Measurements from ENCODE around the gene NDUFAF7. TPM values are rescaled to one million over a fixed set of nuclear protein-coding genes. Genes with fewer than 3 reads are reported as not detected.

Gene NDUFAF7
- polyA plus RNA-seq, 2 of the 4 experiments (the other 2 are of a cell fraction): 28.8 to 48.0 TPM

DNA sequence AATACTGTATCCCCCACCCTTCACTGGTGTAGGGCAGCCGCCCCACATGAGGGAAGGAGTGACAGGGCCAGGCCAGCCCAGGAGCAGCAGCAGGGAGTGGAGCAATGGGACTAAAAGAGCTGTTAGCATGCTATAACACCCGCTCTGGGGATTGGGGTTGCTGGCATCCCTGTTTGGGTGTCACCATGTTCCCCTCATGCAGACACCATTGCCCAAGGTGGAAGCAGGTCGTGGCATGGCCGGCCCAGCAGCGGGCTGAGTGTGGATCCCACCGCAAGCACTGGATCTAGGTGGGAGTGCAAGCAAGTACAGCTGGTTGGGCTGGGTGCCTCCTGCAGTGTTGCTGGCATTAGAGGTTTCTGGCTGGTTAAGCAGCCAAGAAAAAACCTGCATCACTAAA lies 39.7 kb upstream of the NDUFAF7 start:
- ATAC-seq: no peak
- 79% methylated on average over 6 of the region's 6 CpGs for WGBS (ENCODE audit: missing lambda C conversion rate)
- peak overlapping the region in 1 of 2 experiments; percentile 7; a peak in 1 of 6 replicates for H3K27ac ChIP-seq
- POLR2A ChIA-PET: interaction anchor here (0.7 kb wide), 1 partner anchor 13 kb away, joined by 3 read pairs; no protein-coding TSS in a partner anchor
- H3K4me3 ChIP-seq: no peak overlapping the region
- no peaks in the 10 kb centered on the region for H3K9me3 ChIP-seq
- DNase-seq (ENCODE audit: low read depth in 1 of 2, low spot score in 1 of 2): no peak
- FAIRE-seq: no peak
- no peak for TF ChIP-seq JUN (IDR thresholded peaks at IDR 0.05)
- TF ChIP-seq, protein P1, sequence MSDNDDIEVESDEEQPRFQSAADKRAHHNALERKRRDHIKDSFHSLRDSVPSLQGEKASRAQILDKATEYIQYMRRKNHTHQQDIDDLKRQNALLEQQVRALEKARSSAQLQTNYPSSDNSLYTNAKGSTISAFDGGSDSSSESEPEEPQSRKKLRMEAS (IDR thresholded peaks at IDR 0.05): no peak
- no peak for TF ChIP-seq NFE2L2 (conservative IDR thresholded peaks at IDR 0.05; ENCODE audit: low read length)
- TF ChIP-seq EHMT2 (IDR thresholded peaks at IDR 0.05; ENCODE audit: low read depth): no peak
- no peak for TF ChIP-seq USF2 (IDR thresholded peaks at IDR 0.05)
- TF ChIP-seq KDM1A (IDR thresholded peaks at IDR 0.05; ENCODE audit: low read depth): no peak
- H3K4me1 ChIP-seq: peaks cover 18% of the 10 kb centered on the region
- H3K4me2 ChIP-seq: no peak overlapping the region
- CTCF ChIA-PET: interaction anchor here (0.8 to 4.4 kb wide), 3 partner anchors 15 to 29 kb away, joined by 3 to 25 read pairs (median 3); no protein-coding TSS in a partner anchor

DNA sequence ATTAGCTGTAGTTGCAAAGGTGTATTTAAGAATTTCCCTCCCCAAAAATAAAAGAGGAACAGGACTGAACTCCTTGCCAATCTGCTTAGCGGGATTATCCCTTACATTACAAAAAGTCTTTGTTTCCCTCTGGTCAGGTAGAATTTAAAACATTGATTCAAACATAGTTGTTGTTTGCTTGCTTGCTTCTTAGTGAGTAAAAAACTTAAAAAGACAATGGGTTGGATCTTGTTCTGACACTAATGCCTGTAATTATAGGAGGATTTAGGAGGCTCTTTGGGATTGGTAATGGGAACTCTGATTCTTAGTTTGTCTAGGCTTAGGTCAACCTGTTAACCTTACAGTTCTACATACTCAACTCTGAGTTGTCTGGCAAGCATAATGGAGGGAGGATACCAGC lies 38.9 kb upstream of the NDUFAF7 start:
- peaks cover 23% of the 10 kb centered on the region for H3K4me1 ChIP-seq
- no peak overlapping the region for H3K4me2 ChIP-seq
- POLR2A ChIA-PET: no interaction called here
- 93% methylated on average over 1 of the region's 1 CpG for WGBS (ENCODE audit: missing lambda C conversion rate)
- no peaks in the 10 kb centered on the region for H3K9me3 ChIP-seq
- no peak overlapping the region for H3K4me3 ChIP-seq
- TF ChIP-seq CHD2 (IDR thresholded peaks at IDR 0.05; ENCODE audit: low read length, partially characterized antibody) (no peak), CBX2 (IDR thresholded peaks at IDR 0.05; ENCODE audit: borderline replicate concordance, low read depth) (no peak), RAD21 (conservative IDR thresholded peaks at IDR 0.05 in 1 of 2, IDR thresholded peaks at IDR 0.05 in 1 of 2) (no peak), NPAS2 (CRISPR knock-in tag; IDR thresholded peaks at IDR 0.05; ENCODE audit: borderline replicate concordance) (no peak), CTCF (IDR thresholded peaks at IDR 0.05) (no peak), CBX8 (IDR thresholded peaks at IDR 0.05) (no peak), PHF8 (IDR thresholded peaks at IDR 0.05; ENCODE audit: borderline replicate concordance, low read depth) (no peak), HOXB5 (CRISPR knock-in tag; IDR thresholded peaks at IDR 0.05) (no peak), KDM5A (IDR thresholded peaks at IDR 0.05) (no peak), FOSB (CRISPR knock-in tag; IDR thresholded peaks at IDR 0.05) (no peak), TP53 (CRISPR knock-in tag; IDR thresholded peaks at IDR 0.05) (no peak), TFCP2L1 (CRISPR knock-in tag; IDR thresholded peaks at IDR 0.05) (no peak), MAZ (IDR thresholded peaks at IDR 0.05; ENCODE audit: borderline replicate concordance, low read depth, low read length) (no peak), RNF2 (IDR thresholded peaks at IDR 0.05; ENCODE audit: borderline replicate concordance, low read depth) (no peak), CHD4 (IDR thresholded peaks at IDR 0.05; ENCODE audit: borderline replicate concordance) (no peak)
- TF ChIP-seq, protein P2, sequence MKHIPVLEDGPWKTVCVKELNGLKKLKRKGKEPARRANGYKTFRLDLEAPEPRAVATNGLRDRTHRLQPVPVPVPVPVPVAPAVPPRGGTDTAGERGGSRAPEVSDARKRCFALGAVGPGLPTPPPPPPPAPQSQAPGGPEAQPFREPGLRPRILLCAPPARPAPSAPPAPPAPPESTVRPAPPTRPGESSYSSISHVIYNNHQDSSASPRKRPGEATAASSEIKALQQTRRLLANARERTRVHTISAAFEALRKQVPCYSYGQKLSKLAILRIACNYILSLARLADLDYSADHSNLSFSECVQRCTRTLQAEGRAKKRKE (CRISPR knock-in tag; IDR thresholded peaks at IDR 0.05; ENCODE audit: low read depth): no peak
- TF ChIP-seq, protein P3, sequence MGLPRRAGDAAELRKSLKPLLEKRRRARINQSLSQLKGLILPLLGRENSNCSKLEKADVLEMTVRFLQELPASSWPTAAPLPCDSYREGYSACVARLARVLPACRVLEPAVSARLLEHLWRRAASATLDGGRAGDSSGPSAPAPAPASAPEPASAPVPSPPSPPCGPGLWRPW (IDR thresholded peaks at IDR 0.05): no peak
- TF ChIP-seq, protein P4, sequence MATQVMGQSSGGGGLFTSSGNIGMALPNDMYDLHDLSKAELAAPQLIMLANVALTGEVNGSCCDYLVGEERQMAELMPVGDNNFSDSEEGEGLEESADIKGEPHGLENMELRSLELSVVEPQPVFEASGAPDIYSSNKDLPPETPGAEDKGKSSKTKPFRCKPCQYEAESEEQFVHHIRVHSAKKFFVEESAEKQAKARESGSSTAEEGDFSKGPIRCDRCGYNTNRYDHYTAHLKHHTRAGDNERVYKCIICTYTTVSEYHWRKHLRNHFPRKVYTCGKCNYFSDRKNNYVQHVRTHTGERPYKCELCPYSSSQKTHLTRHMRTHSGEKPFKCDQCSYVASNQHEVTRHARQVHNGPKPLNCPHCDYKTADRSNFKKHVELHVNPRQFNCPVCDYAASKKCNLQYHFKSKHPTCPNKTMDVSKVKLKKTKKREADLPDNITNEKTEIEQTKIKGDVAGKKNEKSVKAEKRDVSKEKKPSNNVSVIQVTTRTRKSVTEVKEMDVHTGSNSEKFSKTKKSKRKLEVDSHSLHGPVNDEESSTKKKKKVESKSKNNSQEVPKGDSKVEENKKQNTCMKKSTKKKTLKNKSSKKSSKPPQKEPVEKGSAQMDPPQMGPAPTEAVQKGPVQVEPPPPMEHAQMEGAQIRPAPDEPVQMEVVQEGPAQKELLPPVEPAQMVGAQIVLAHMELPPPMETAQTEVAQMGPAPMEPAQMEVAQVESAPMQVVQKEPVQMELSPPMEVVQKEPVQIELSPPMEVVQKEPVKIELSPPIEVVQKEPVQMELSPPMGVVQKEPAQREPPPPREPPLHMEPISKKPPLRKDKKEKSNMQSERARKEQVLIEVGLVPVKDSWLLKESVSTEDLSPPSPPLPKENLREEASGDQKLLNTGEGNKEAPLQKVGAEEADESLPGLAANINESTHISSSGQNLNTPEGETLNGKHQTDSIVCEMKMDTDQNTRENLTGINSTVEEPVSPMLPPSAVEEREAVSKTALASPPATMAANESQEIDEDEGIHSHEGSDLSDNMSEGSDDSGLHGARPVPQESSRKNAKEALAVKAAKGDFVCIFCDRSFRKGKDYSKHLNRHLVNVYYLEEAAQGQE (IDR thresholded peaks at IDR 0.05): no peak
- no peak overlapping the region for H3K27ac ChIP-seq
- CTCF ChIA-PET: no interaction called here
- FAIRE-seq (no peak), ATAC-seq (no peak), DNase-seq (ENCODE audit: low read depth in 1 of 2, low spot score in 1 of 2) (no peak)
